Endothelial cell of umbilical vein (primary cell): Measurements from ENCODE around the gene PEX5. TPM values are rescaled to one million over a fixed set of nuclear protein-coding genes. Genes with fewer than 3 reads are reported as not detected.

Source experiments
- BruUV-seq: library from RNA; stranded (reverse); fragments of 400-500 nt; replicated peaks from 2 replicates; lab custom pipeline; 2021; lab: Mats Ljungman, UMichigan
- CTCF ChIA-PET: fragments of 300-600, 350-600 bp; sonication (Branson Sonifier 250); formaldehyde crosslinking; loops from one replicate; lab custom pipeline; 2021; ENCODE audit warnings: antibody characterized with exemption, inconsistent platforms; lab: Charles Lee
- POLR2A ChIA-PET: fragments of 300-600, 350-600 bp; sonication (Branson Sonifier 250); formaldehyde crosslinking; loops from one replicate; lab custom pipeline; 2021; ENCODE audit warnings: antibody characterized with exemption, inconsistent platforms; lab: Charles Lee
- DNase-seq: peaks from one replicate; pipeline ENCODE4 v3.0.0-alpha.2; 2011; ENCODE audit warnings: low read depth, low spot score
- FAIRE-seq: peaks from 2 replicates; lab custom pipeline; 2011; peaks lifted over from hg19 to GRCh38; lab: Jason Lieb, UNC
- H2AFZ ChIP-seq: 2 replicates; pipeline ENCODE4 v1.6.0; 2012; ENCODE audit warnings: low read depth, low read length, control low read depth, inconsistent platforms
- H3K27ac ChIP-seq: 2 replicates; pipeline ENCODE4 v1.5.1; 2011; ENCODE audit warnings: low read depth, mild to moderate bottlenecking, control low read depth, low read length, moderate library complexity; ENCODE audit not compliant: insufficient read depth
- H3K27me3 ChIP-seq, 2 experiments: 2 replicates each; pipeline versions ENCODE4 v1.6.0 to v1.6.1; 2011; ENCODE audit warnings: low read length in 2 of 2, mixed read lengths in 1 of 2; ENCODE audit not compliant: control insufficient read depth in 2 of 2, insufficient read depth in 2 of 2
- H3K36me3 ChIP-seq, 2 experiments: 2 replicates in 1 of 2; 3 replicates in 1 of 2; pipeline ENCODE4 v1.5.1; 2011; ENCODE audit warnings: low read length in 2 of 2, mild to moderate bottlenecking in 1 of 2, moderate library complexity in 1 of 2; ENCODE audit not compliant: control insufficient read depth in 2 of 2, insufficient read depth in 2 of 2; ENCODE audit errors: extremely low read depth in 1 of 2
- H3K4me1 ChIP-seq: 3 replicates; pipeline ENCODE4 v1.5.1; 2011; ENCODE audit warnings: mild to moderate bottlenecking, low read length; ENCODE audit not compliant: control insufficient read depth, insufficient read depth; ENCODE audit errors: extremely low read depth
- H3K4me2 ChIP-seq: 2 replicates; pipeline ENCODE4 v1.6.1; 2011; ENCODE audit warnings: low read length, control low read depth, mixed read lengths; ENCODE audit not compliant: insufficient read depth
- H3K4me3 ChIP-seq, 3 experiments: fragments of 200-600 bp in 1 of 3; sonication (generic), shearing (Covaris generic) in 1 of 3; replicated peaks in 1 of 3; 2 replicates each; pipeline ENCODE4 v1.5.1; 2011 to 2016; ENCODE audit warnings: control low read depth in 3 of 3, low read length in 3 of 3, mild to moderate bottlenecking in 2 of 3, inconsistent platforms in 1 of 3, low read depth in 1 of 3, moderate library complexity in 1 of 3; ENCODE audit not compliant: insufficient read depth in 1 of 3
- H3K79me2 ChIP-seq: 2 replicates; pipeline ENCODE4 v1.6.0; 2012; ENCODE audit warnings: low read length, inconsistent platforms; ENCODE audit not compliant: control insufficient read depth, insufficient read depth
- H3K9ac ChIP-seq: replicated peaks from 2 replicates; pipeline ENCODE3; 2011; ENCODE audit warnings: low read length, control low read depth; ENCODE audit not compliant: insufficient read depth; ENCODE audit errors: extremely low read depth
- H3K9me1 ChIP-seq: replicated peaks from 3 replicates; pipeline ENCODE4 v1.6.0; 2011; ENCODE audit warnings: mild to moderate bottlenecking, low read length; ENCODE audit not compliant: control insufficient read depth, insufficient read depth; ENCODE audit errors: extremely low read depth
- H3K9me3 ChIP-seq: replicated peaks from 2 replicates; pipeline ENCODE4 v1.5.1; 2012; ENCODE audit warnings: low read length, inconsistent platforms; ENCODE audit not compliant: control insufficient read depth, insufficient read depth
- H4K20me1 ChIP-seq: replicated peaks from 2 replicates; pipeline ENCODE3; 2011; ENCODE audit warnings: mild to moderate bottlenecking, low read length; ENCODE audit not compliant: control insufficient read depth, insufficient read depth; ENCODE audit errors: extremely low read depth
- FOS ChIP-seq: IDR thresholded peaks from 2 replicates; pipeline ENCODE4 v1.6.1; 2011; ENCODE audit warnings: mild to moderate bottlenecking, low read length, moderate library complexity, borderline replicate concordance; ENCODE audit not compliant: insufficient read depth
- POLR2A ChIP-seq: IDR thresholded peaks from 2 replicates; pipeline ENCODE4 v1.6.1; 2012; ENCODE audit warnings: low read depth, mild to moderate bottlenecking, control low read depth, low read length
- dilution Hi-C: fragments of 300-500 bp; cut with MboI; formaldehyde crosslinking; loops from one replicate; pipeline ENCODE4 v1.15.0; 2019; ENCODE audit warnings: low sequenced_read_pairs; ENCODE audit not compliant: extremely low pct_ligation_motif_present
- intact Hi-C: fragments of 100-400 bp; cut with micrococcal nuclease; formaldehyde crosslinking; loops from one replicate; pipeline ENCODE4 v1.10.0; 2022
- polyA plus RNA-seq, 4 experiments: library from polyadenylated mRNA; depleted of rRNA in 3 of 4; stranded (reverse) in 3 of 4; unstranded in 1 of 4; fragments of >200 nt; gene quantifications; 2 replicates each; pipeline versions ENCODE4 v1.2.1 to v1.2.3, GENCODE V29; 2011 to 2012; ENCODE audit warnings: missing spikeins in 1 of 4
- total RNA-seq: library from RNA; stranded (reverse); gene quantifications from 2 replicates; pipeline ENCODE4 v1.2.3, GENCODE V29; 2021
- TF ChIP-seq, protein P1 (sequence below), 2 donors: IDR thresholded peaks; 1 replicate in 1 of 2; 2 replicates in 1 of 2; pipeline ENCODE4 v1.5.1; 2011; ENCODE audit warnings: low read length in 2 of 2, mild to moderate bottlenecking in 2 of 2, moderate library complexity in 2 of 2, control low read depth in 1 of 2, inconsistent platforms in 1 of 2, low read depth in 1 of 2; ENCODE audit not compliant: insufficient read depth in 1 of 2; ENCODE audit errors: extremely low read depth in 1 of 2
- TF ChIP-seq, protein P2 (sequence below): IDR thresholded peaks from 2 replicates; pipeline ENCODE4 v1.6.1; 2011; ENCODE audit not compliant: insufficient read depth, insufficient read length

The PEX5 gene
- total and polyA plus RNA-seq, 2 donors (not counting 3 experiments of a cell fraction or from before 2014, with no cell fraction given), result 12.9 to 32.3 TPM

DNA sequence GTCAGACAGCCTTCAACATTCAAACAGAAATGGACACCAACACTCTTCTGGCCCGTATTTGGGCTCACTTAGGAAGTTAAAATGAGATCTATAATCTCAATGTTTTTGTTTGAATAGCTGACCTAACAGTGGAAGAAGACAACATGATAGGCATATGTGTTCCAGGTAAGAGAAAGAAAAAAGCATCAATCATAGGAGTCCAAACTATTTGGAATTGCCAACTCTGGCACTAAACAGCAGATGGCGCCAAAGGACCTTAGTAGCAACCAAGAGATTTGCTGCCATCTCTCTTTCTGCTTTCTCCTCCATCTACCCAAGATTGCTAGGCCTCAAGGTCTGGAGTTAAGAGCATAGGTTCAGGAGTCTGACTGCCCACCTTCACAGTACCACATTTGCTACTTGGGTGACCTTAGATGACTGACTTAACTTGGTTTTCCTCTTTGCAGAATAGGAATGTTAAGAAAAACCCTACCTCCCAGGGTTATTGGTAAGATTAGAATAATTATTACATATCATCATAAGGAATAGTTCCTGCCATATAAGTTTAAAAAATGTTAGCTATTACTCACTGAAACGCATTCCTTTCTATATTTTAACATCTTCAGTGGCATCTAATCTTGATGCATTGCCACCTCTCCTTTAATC, 30.2 kb downstream of the PEX5 start:
- intact Hi-C loops (loop anchor here (1.0 to 5.0 kb wide), 5 partner anchors 155 to 588 kb away; partner anchors contain the start of gene CD163L1), dilution Hi-C loops (no loop called here)
- no peak overlapping the region for H2AFZ ChIP-seq
- no peaks in the 10 kb centered on the region for H4K20me1 ChIP-seq
- peaks cover 0 to 1% of the 10 kb centered on the region in 2 experiments for H3K27me3 ChIP-seq
- CTCF ChIA-PET, result interaction anchor here (1.0 to 2.9 kb wide), 4 partner anchors 245 to 423 kb away, joined by 3 to 9 read pairs (median 6); no protein-coding TSS in a partner anchor
- H3K79me2 ChIP-seq, result no peaks in the 10 kb centered on the region
- H3K9me1 ChIP-seq, result no peaks in the 10 kb centered on the region
- no peaks in the 10 kb centered on the region for H3K36me3 ChIP-seq
- POLR2A ChIA-PET, result no interaction called here
- no TSS peak for BruUV-seq
- H3K9me3 ChIP-seq, result no peaks in the 10 kb centered on the region
- no peak overlapping the region for H3K4me3 ChIP-seq
- H3K4me1 ChIP-seq, result no peaks in the 10 kb centered on the region
- no peak overlapping the region for H3K4me2 ChIP-seq
- TF ChIP-seq FOS, result no peak
- TF ChIP-seq, protein P1, sequence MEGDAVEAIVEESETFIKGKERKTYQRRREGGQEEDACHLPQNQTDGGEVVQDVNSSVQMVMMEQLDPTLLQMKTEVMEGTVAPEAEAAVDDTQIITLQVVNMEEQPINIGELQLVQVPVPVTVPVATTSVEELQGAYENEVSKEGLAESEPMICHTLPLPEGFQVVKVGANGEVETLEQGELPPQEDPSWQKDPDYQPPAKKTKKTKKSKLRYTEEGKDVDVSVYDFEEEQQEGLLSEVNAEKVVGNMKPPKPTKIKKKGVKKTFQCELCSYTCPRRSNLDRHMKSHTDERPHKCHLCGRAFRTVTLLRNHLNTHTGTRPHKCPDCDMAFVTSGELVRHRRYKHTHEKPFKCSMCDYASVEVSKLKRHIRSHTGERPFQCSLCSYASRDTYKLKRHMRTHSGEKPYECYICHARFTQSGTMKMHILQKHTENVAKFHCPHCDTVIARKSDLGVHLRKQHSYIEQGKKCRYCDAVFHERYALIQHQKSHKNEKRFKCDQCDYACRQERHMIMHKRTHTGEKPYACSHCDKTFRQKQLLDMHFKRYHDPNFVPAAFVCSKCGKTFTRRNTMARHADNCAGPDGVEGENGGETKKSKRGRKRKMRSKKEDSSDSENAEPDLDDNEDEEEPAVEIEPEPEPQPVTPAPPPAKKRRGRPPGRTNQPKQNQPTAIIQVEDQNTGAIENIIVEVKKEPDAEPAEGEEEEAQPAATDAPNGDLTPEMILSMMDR (IDR thresholded peaks at IDR 0.05; ENCODE audit: extremely low read depth in 1 of 2, insufficient read depth in 1 of 2, low read depth in 1 of 2, low read length in 2 of 2), result peak; percentile 74 to 75
- TF ChIP-seq, protein P2, sequence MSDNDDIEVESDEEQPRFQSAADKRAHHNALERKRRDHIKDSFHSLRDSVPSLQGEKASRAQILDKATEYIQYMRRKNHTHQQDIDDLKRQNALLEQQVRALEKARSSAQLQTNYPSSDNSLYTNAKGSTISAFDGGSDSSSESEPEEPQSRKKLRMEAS, result no peak
- TF ChIP-seq POLR2A, result no peak
- no peak overlapping the region for H3K27ac ChIP-seq
- FAIRE-seq (peak; percentile 91), DNase-seq (peak; percentile 71)
- no peak overlapping the region for H3K9ac ChIP-seq
